WTC11 (cell line): ENCODE results near the gene DHTKD1. TPM values are rescaled to one million over a fixed set of nuclear protein-coding genes. Genes with fewer than 3 reads are reported as not detected.

Source experiments
- ATAC-seq: fragments of 200-7000 bp; cut with Tn5 transposase; 2 replicates; pipeline ENCODE4 v1.10.0; 2021; ENCODE audit warnings: mild to moderate bottlenecking, moderate library complexity
- CTCF ChIA-PET: fragments of 300-600 bp; sonication (Branson Sonifier 250); formaldehyde crosslinking; loops from one replicate; lab custom pipeline; 2021; ENCODE audit warnings: antibody characterized with exemption; lab: Charles Lee
- POLR2A ChIA-PET: fragments of 350-600 bp; sonication (Branson Sonifier 250); formaldehyde crosslinking; loops from one replicate; lab custom pipeline; 2021; ENCODE audit warnings: antibody characterized with exemption; lab: Charles Lee
- DNase-seq: peaks from one replicate; pipeline ENCODE4 v3.0.0; 2021; ENCODE audit warnings: low spot score
- H3K27ac Mint-ChIP-seq: 2 replicates; pipeline ENCODE4 v1.8.0; 2021; ENCODE audit warnings: mixed read lengths
- H3K27me3 Mint-ChIP-seq: 2 replicates; pipeline ENCODE4 v1.8.0; 2021; ENCODE audit warnings: low read depth, mild to moderate bottlenecking, moderate library complexity, mixed read lengths
- H3K36me3 Mint-ChIP-seq: 2 replicates; pipeline ENCODE4 v1.8.0; 2021; ENCODE audit warnings: mixed read lengths
- H3K4me1 Mint-ChIP-seq: 2 replicates; pipeline ENCODE4 v1.8.0; 2022; ENCODE audit warnings: mixed read lengths
- H3K4me3 Mint-ChIP-seq: 2 replicates; pipeline ENCODE4 v1.8.0; 2021; ENCODE audit warnings: mild to moderate bottlenecking, moderate library complexity, mixed read lengths
- H3K9me3 Mint-ChIP-seq: 2 replicates; pipeline ENCODE4 v1.8.0; 2021; ENCODE audit warnings: mixed read lengths
- AR ChIP-seq: fragments of 250-450 bp; sonication (Bioruptor Pico); IDR thresholded peaks from 2 replicates; pipeline ENCODE4 v1.9.0; 2021; ENCODE audit warnings: mild to moderate bottlenecking
- ATF2 ChIP-seq: sonication (generic); formaldehyde crosslinking; IDR thresholded peaks from 2 replicates; pipeline ENCODE4 v1.8.1; 2022; ENCODE audit warnings: low read depth, missing genetic modification reagents, borderline replicate concordance
- CDX4 ChIP-seq: fragments of 250-450 bp; sonication (Bioruptor Pico); IDR thresholded peaks from 2 replicates; pipeline ENCODE4 v1.9.0; 2021; ENCODE audit warnings: moderate library complexity, mild to moderate bottlenecking, inconsistent platforms, borderline replicate concordance
- E2F1 ChIP-seq: sonication (generic); formaldehyde crosslinking; IDR thresholded peaks from 2 replicates; pipeline ENCODE4 v1.8.0; 2022; ENCODE audit warnings: mild to moderate bottlenecking, missing genetic modification reagents
- E2F5 ChIP-seq: sonication (generic); formaldehyde crosslinking; IDR thresholded peaks from 2 replicates; pipeline ENCODE4 v1.8.1; 2022; ENCODE audit warnings: mild to moderate bottlenecking, moderate library complexity, missing genetic modification reagents
- ESRRA ChIP-seq: sonication (generic); formaldehyde crosslinking; IDR thresholded peaks from 2 replicates; pipeline ENCODE4 v1.8.1; 2022; ENCODE audit warnings: mild to moderate bottlenecking, missing genetic modification reagents, borderline replicate concordance
- ETV6 ChIP-seq: sonication (generic); formaldehyde crosslinking; IDR thresholded peaks from 2 replicates; pipeline ENCODE4 v1.8.1; 2022; ENCODE audit warnings: mild to moderate bottlenecking, missing genetic modification reagents
- GABPB1 ChIP-seq: sonication (generic); formaldehyde crosslinking; IDR thresholded peaks from 2 replicates; pipeline ENCODE4 v1.8.1; 2023; ENCODE audit warnings: mild to moderate bottlenecking, missing genetic modification reagents
- GRHL2 ChIP-seq: fragments of 250-450 bp; sonication (Bioruptor Pico); IDR thresholded peaks from 2 replicates; pipeline ENCODE4 v1.8.0; 2022; ENCODE audit warnings: mild to moderate bottlenecking, moderate library complexity; ENCODE audit not compliant: insufficient replicate concordance, severe bottlenecking
- JAZF1 ChIP-seq: fragments of 250-450 bp; sonication (Bioruptor Pico); IDR thresholded peaks from 2 replicates; pipeline ENCODE4 v1.9.0; 2021; ENCODE audit warnings: moderate library complexity, mild to moderate bottlenecking, inconsistent platforms
- JUN ChIP-seq: sonication (generic); formaldehyde crosslinking; IDR thresholded peaks from 2 replicates; pipeline ENCODE4 v1.8.0; 2023; ENCODE audit warnings: mild to moderate bottlenecking, missing genetic modification reagents
- MAX ChIP-seq: sonication (generic); formaldehyde crosslinking; IDR thresholded peaks from 2 replicates; pipeline ENCODE4 v1.8.0; 2022; ENCODE audit warnings: mild to moderate bottlenecking, missing genetic modification reagents
- MLX ChIP-seq: sonication (generic); formaldehyde crosslinking; IDR thresholded peaks from 2 replicates; pipeline ENCODE4 v1.8.1; 2023; ENCODE audit warnings: mild to moderate bottlenecking, missing genetic modification reagents, moderate library complexity
- MYBL2 ChIP-seq: sonication (generic); formaldehyde crosslinking; IDR thresholded peaks from 2 replicates; pipeline ENCODE4 v1.8.1; 2023; ENCODE audit warnings: mild to moderate bottlenecking, moderate library complexity, missing genetic modification reagents
- NR3C1 ChIP-seq: sonication (generic); formaldehyde crosslinking; conservative IDR thresholded peaks from 2 replicates; pipeline ENCODE4 v1.8.1; 2023; ENCODE audit warnings: low read depth, mild to moderate bottlenecking, missing genetic modification reagents
- OVOL2 ChIP-seq: fragments of 250-450 bp; sonication (Bioruptor Pico); IDR thresholded peaks from 2 replicates; pipeline ENCODE4 v1.9.0; 2021; ENCODE audit warnings: mild to moderate bottlenecking, borderline replicate concordance
- RELA ChIP-seq: sonication (generic); formaldehyde crosslinking; IDR thresholded peaks from 2 replicates; pipeline ENCODE4 v1.8.1; 2022; ENCODE audit warnings: missing genetic modification reagents, mild to moderate bottlenecking, borderline replicate concordance
- TEAD4 ChIP-seq: sonication (generic); formaldehyde crosslinking; IDR thresholded peaks from 2 replicates; pipeline ENCODE4 v1.8.0; 2022; ENCODE audit warnings: mild to moderate bottlenecking, missing genetic modification reagents
- TP53 ChIP-seq: sonication (generic); formaldehyde crosslinking; IDR thresholded peaks from 2 replicates; pipeline ENCODE4 v1.8.1; 2023; ENCODE audit warnings: mild to moderate bottlenecking, missing genetic modification reagents
- USF2 ChIP-seq: sonication (generic); formaldehyde crosslinking; IDR thresholded peaks from 2 replicates; pipeline ENCODE4 v1.8.1; 2023; ENCODE audit warnings: mild to moderate bottlenecking, missing genetic modification reagents, moderate library complexity
- ZMAT4 ChIP-seq: fragments of 250-450 bp; sonication (Bioruptor Pico); IDR thresholded peaks from 2 replicates; pipeline ENCODE4 v1.9.0; 2021; ENCODE audit warnings: mild to moderate bottlenecking
- ZNF121 ChIP-seq: sonication (generic); formaldehyde crosslinking; IDR thresholded peaks from 2 replicates; pipeline ENCODE4 v1.8.0; 2023; ENCODE audit warnings: missing genetic modification reagents
- ZNF263 ChIP-seq: sonication (generic); formaldehyde crosslinking; IDR thresholded peaks from 2 replicates; pipeline ENCODE4 v1.8.1; 2022; ENCODE audit warnings: low read depth, mild to moderate bottlenecking, moderate library complexity, missing genetic modification reagents
- ZNF317 ChIP-seq: sonication (generic); formaldehyde crosslinking; IDR thresholded peaks from 2 replicates; pipeline ENCODE4 v1.8.1; 2023; ENCODE audit warnings: low read depth, mild to moderate bottlenecking, moderate library complexity, missing genetic modification reagents, borderline replicate concordance
- ZNF423 ChIP-seq: fragments of 250-450 bp; sonication (Bioruptor Pico); IDR thresholded peaks from 2 replicates; pipeline ENCODE4 v2.1.2; 2022; ENCODE audit warnings: mild to moderate bottlenecking, moderate library complexity
- ZNF512 ChIP-seq: sonication (generic); formaldehyde crosslinking; IDR thresholded peaks from 2 replicates; pipeline ENCODE4 v1.8.1; 2022; ENCODE audit warnings: missing genetic modification reagents, borderline replicate concordance
- total RNA-seq: library from RNA; stranded (reverse); gene quantifications from 3 replicates; pipeline ENCODE4 v1.2.3, GENCODE V29; 2021

DHTKD1 gene
- total RNA-seq, 1 experiment from 2014 or later, result 57.9 TPM

GRCh38 chr10:12063483-12063818, 5.3 kb upstream of the DHTKD1 start:
- ATAC-seq (0 out of 2 replicates have a peak, but pooled peaks have one; percentile 33), DNase-seq (no peak)
- Mint-ChIP-seq H3K27me3 (no peaks in the 10 kb centered on the region; the same call in 1 of the 2 replicates), H3K9me3 (no peaks in the 10 kb centered on the region), H3K36me3 (no peaks in the 10 kb centered on the region), H3K4me3 (no peak overlapping the region), H3K4me1 (peaks cover 16% of the 10 kb centered on the region), H3K27ac (no peak overlapping the region)
- ChIA-PET CTCF (no interaction called here), POLR2A (interaction anchor here (0.6 kb wide), 1 partner anchor 1122 kb away, joined by 3 read pairs; no protein-coding TSS in a partner anchor)
- no peak for TF ChIP-seq TEAD4 (CRISPR knock-in tag)
- no peak for TF ChIP-seq GRHL2 (CRISPR knock-in tag)
- TF ChIP-seq JAZF1, result no peak
- no peak for TF ChIP-seq MAX
- TF ChIP-seq E2F5 (CRISPR knock-in tag), result no peak
- TF ChIP-seq ZNF317, result no peak
- no peak for TF ChIP-seq NR3C1
- TF ChIP-seq ZNF121, result no peak
- TF ChIP-seq MLX (CRISPR knock-in tag), result no peak
- TF ChIP-seq ZNF512 (CRISPR knock-in tag), result no peak
- TF ChIP-seq ZMAT4 (CRISPR knock-in tag), result no peak
- no peak for TF ChIP-seq ZNF263 (CRISPR knock-in tag)
- no peak for TF ChIP-seq GABPB1 (CRISPR knock-in tag)
- TF ChIP-seq USF2 (CRISPR knock-in tag), result no peak

GRCh38 chr10:12067336-12067735, 1.4 kb upstream of the DHTKD1 start:
- no peaks in the 10 kb centered on the region for H3K9me3 Mint-ChIP-seq
- peak overlapping the region; percentile 78; the same call in 1 of the 2 replicates for H3K27ac Mint-ChIP-seq
- CTCF ChIA-PET, result interaction anchor here (0.7 kb wide), 1 partner anchor 12 kb away, joined by 3 read pairs; no protein-coding TSS in a partner anchor
- no peaks in the 10 kb centered on the region for H3K27me3 Mint-ChIP-seq
- peaks cover 30% of the 10 kb centered on the region for H3K4me1 Mint-ChIP-seq
- ATAC-seq, result no peak
- no peak overlapping the region for H3K4me3 Mint-ChIP-seq
- POLR2A ChIA-PET, result no interaction called here
- DNase-seq, result no peak
- H3K36me3 Mint-ChIP-seq, result no peaks in the 10 kb centered on the region
- TF ChIP-seq TEAD4 (CRISPR knock-in tag), result no peak
- no peak for TF ChIP-seq ATF2
- no peak for TF ChIP-seq JUN
- TF ChIP-seq RELA (CRISPR knock-in tag), result no peak
- TF ChIP-seq GRHL2 (CRISPR knock-in tag), result no peak
- TF ChIP-seq ZNF423, result no peak
- no peak for TF ChIP-seq CDX4 (CRISPR knock-in tag)
- TF ChIP-seq OVOL2 (CRISPR knock-in tag), result no peak
- no peak for TF ChIP-seq MYBL2 (CRISPR knock-in tag)
- no peak for TF ChIP-seq ETV6 (CRISPR knock-in tag)
- no peak for TF ChIP-seq ESRRA (CRISPR knock-in tag)
- TF ChIP-seq TP53 (CRISPR knock-in tag), result no peak
- no peak for TF ChIP-seq AR (CRISPR knock-in tag)
- no peak for TF ChIP-seq E2F1 (CRISPR knock-in tag)
